H9 (cell line): ENCODE measurements around the gene HS6ST3. TPM values are rescaled to one million over a fixed set of nuclear protein-coding genes. Genes with fewer than 3 reads are reported as not detected.

Experiments used
- DNase-seq: peaks from one replicate; pipeline ENCODE4 v3.0.0-alpha.2; 2017
- H2AFZ ChIP-seq: one replicate; pipeline ENCODE4 v1.6.1; 2013; ENCODE audit warnings: mild to moderate bottlenecking, low read length, control low read depth, moderate library complexity
- H2AK5ac ChIP-seq: 2 replicates; pipeline ENCODE4 v1.6.1; 2013; ENCODE audit warnings: low read length, control low read depth, mixed read lengths; ENCODE audit not compliant: insufficient read length
- H2BK120ac ChIP-seq: one replicate; pipeline ENCODE4 v1.6.1; 2013; ENCODE audit warnings: low read depth, mild to moderate bottlenecking, low read length, control low read depth, inconsistent platforms; ENCODE audit not compliant: poor library complexity, severe bottlenecking
- H2BK12ac ChIP-seq: 2 replicates; pipeline ENCODE4 v1.6.1; 2013; ENCODE audit warnings: low read length, control low read depth, mixed read lengths, low read depth; ENCODE audit not compliant: insufficient read length
- H2BK15ac ChIP-seq: 2 replicates; pipeline ENCODE4 v1.6.1; 2013; ENCODE audit warnings: low read depth, low read length, control low read depth
- H2BK20ac ChIP-seq: one replicate; pipeline ENCODE4 v1.6.1; 2013; ENCODE audit warnings: low read depth, mild to moderate bottlenecking, low read length, control low read depth, inconsistent platforms; ENCODE audit not compliant: poor library complexity, severe bottlenecking
- H2BK5ac ChIP-seq: 2 replicates; pipeline ENCODE4 v1.6.1; 2013; ENCODE audit warnings: low read length, control low read depth, mixed read lengths; ENCODE audit not compliant: insufficient read length
- H3K14ac ChIP-seq: 2 replicates; pipeline ENCODE4 v1.6.1; 2013; ENCODE audit warnings: low read length, control low read depth; ENCODE audit not compliant: insufficient read depth
- H3K18ac ChIP-seq: 2 replicates; pipeline ENCODE4 v1.6.1; 2013; ENCODE audit warnings: low read depth, mild to moderate bottlenecking, mixed read lengths, low read length, control low read depth; ENCODE audit not compliant: insufficient read length
- H3K23ac ChIP-seq: 2 replicates; pipeline ENCODE4 v1.6.1; 2013; ENCODE audit warnings: low read length, control low read depth, mixed read lengths, low read depth; ENCODE audit not compliant: insufficient read length
- H3K23me2 ChIP-seq: 2 replicates; pipeline ENCODE4 v1.6.1; 2013; ENCODE audit warnings: low read depth, mild to moderate bottlenecking, mixed read lengths, low read length, control low read depth; ENCODE audit not compliant: insufficient read length, poor library complexity, severe bottlenecking
- H3K27ac ChIP-seq: 2 replicates; pipeline ENCODE4 v1.5.1; 2013; ENCODE audit warnings: low read length, control low read depth, mixed read lengths, low read depth; ENCODE audit not compliant: insufficient read length
- H3K27me3 ChIP-seq: 2 replicates; pipeline ENCODE4 v1.6.1; 2013; ENCODE audit warnings: low read length, control low read depth, inconsistent platforms; ENCODE audit not compliant: insufficient read depth
- H3K4ac ChIP-seq: 2 replicates; pipeline ENCODE4 v1.6.1; 2013; ENCODE audit warnings: low read depth, mild to moderate bottlenecking, control low read depth, inconsistent platforms, low read length, moderate library complexity
- H3K4me1 ChIP-seq: 2 replicates; pipeline ENCODE4 v1.6.1; 2013; ENCODE audit warnings: low read length, control low read depth, inconsistent platforms; ENCODE audit not compliant: insufficient read depth
- H3K4me2 ChIP-seq: 2 replicates; pipeline ENCODE4 v1.6.1; 2013; ENCODE audit warnings: low read length, control low read depth, mixed read lengths; ENCODE audit not compliant: insufficient read length, insufficient read depth
- H3K56ac ChIP-seq: 2 replicates; pipeline ENCODE4 v1.6.1; 2013; ENCODE audit warnings: low read depth, mild to moderate bottlenecking, mixed read lengths, low read length, control low read depth; ENCODE audit not compliant: insufficient read length
- H3K79me1 ChIP-seq: 2 replicates; pipeline ENCODE4 v1.6.1; 2013; ENCODE audit warnings: low read depth, mild to moderate bottlenecking, moderate library complexity, low read length, control low read depth, inconsistent platforms; ENCODE audit not compliant: insufficient read depth, poor library complexity, severe bottlenecking
- H3K79me2 ChIP-seq: 2 replicates; pipeline ENCODE4 v1.6.1; 2013; ENCODE audit warnings: low read length, control low read depth, inconsistent platforms; ENCODE audit not compliant: insufficient read depth
- H3K9ac ChIP-seq: 2 replicates; pipeline ENCODE4 v1.6.1; 2013; ENCODE audit warnings: low read length, control low read depth, mixed read lengths; ENCODE audit not compliant: insufficient read length; ENCODE audit errors: extremely low read depth
- H3K9me3 ChIP-seq: one replicate; pipeline ENCODE4 v1.6.1; 2013; ENCODE audit warnings: low read depth, low read length, inconsistent platforms; ENCODE audit not compliant: control insufficient read depth
- H3T11ph ChIP-seq: one replicate; pipeline ENCODE4 v1.6.1; 2013; ENCODE audit warnings: mild to moderate bottlenecking, low read length, control low read depth, inconsistent platforms
- H4K20me1 ChIP-seq: one replicate; pipeline ENCODE4 v1.6.1; 2013; ENCODE audit not compliant: control insufficient read depth, insufficient read length, insufficient read depth
- H4K5ac ChIP-seq: 2 replicates; pipeline ENCODE4 v1.6.1; 2013; ENCODE audit warnings: low read depth, mild to moderate bottlenecking, mixed read lengths, low read length, control low read depth; ENCODE audit not compliant: insufficient read length
- H4K8ac ChIP-seq: replicated peaks from 2 replicates; pipeline ENCODE4 v1.6.1; 2013; ENCODE audit warnings: low read length, control low read depth, mixed read lengths, low read depth; ENCODE audit not compliant: insufficient read length
- H4K91ac ChIP-seq: 2 replicates; pipeline ENCODE4 v1.6.1; 2013; ENCODE audit warnings: low read depth, mild to moderate bottlenecking, moderate library complexity, mixed read lengths, low read length, control low read depth; ENCODE audit not compliant: insufficient read length
- H3K27ac Mint-ChIP-seq, 3 experiments: 2 replicates in 2 of 3; 3 replicates in 1 of 3; pipeline ENCODE4 v1.8.0; 2020 to 2021; ENCODE audit warnings: mixed read lengths in 3 of 3, mild to moderate bottlenecking in 1 of 3, moderate library complexity in 1 of 3
- H3K27me3 Mint-ChIP-seq: 2 replicates; pipeline ENCODE4 v1.8.0; 2021; ENCODE audit warnings: low read depth, mild to moderate bottlenecking, moderate library complexity, mixed read lengths
- H3K36me3 Mint-ChIP-seq, 3 experiments: 2 replicates in 2 of 3; 3 replicates in 1 of 3; pipeline ENCODE4 v1.8.0; 2020 to 2021; ENCODE audit warnings: low read depth in 3 of 3, mixed read lengths in 3 of 3; ENCODE audit not compliant: insufficient read depth in 1 of 3
- H3K4me1 Mint-ChIP-seq, 2 experiments: 2 replicates each; pipeline ENCODE4 v1.8.0; 2020; ENCODE audit warnings: mixed read lengths in 2 of 2
- H3K4me3 Mint-ChIP-seq, 2 experiments: 2 replicates in 1 of 2; 3 replicates in 1 of 2; pipeline ENCODE4 v1.8.0; 2020 to 2021; ENCODE audit warnings: mild to moderate bottlenecking in 2 of 2, mixed read lengths in 2 of 2, moderate library complexity in 1 of 2
- H3K9me3 Mint-ChIP-seq, 2 experiments: 2 replicates in 1 of 2; 3 replicates in 1 of 2; pipeline ENCODE4 v1.8.0; 2020; ENCODE audit warnings: mild to moderate bottlenecking in 2 of 2, mixed read lengths in 2 of 2, moderate library complexity in 1 of 2
- total RNA-seq: library from RNA; stranded (reverse); gene quantifications from 2 replicates; pipeline ENCODE4 v1.2.1, GENCODE V29; 2021
- TF ChIP-seq, protein P1 (sequence below): fragments of 200-600 bp; sonication (generic); conservative IDR thresholded peaks from 3 replicates; pipeline ENCODE4 v1.8.0; 2021; ENCODE audit warnings: antibody characterized with exemption, mild to moderate bottlenecking

HS6ST3 gene
- total RNA-seq, 1 experiment from 2014 or later, result 0.44 TPM

DNA sequence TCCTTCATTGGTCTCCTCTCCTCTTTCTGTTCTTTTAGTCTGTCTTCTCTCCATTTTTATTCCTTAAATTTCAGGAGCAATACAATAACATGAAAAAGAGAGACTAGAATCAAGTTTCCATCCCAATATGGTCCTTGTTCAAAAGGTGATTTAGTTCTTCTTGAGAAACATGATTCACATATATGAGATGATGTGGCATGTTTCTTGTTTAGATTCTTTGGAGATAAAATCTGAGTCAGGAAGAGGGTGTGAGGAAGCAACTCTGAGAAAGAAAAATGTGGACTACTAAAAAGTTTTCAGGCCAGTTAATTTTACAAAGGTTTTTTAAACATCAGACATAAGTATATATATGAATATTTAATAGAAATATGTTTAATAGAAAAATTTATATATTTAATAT is 673.0 kb downstream of the HS6ST3 start:
- no peaks in the 10 kb centered on the region; a peak in 1 of 7 replicates for H3K36me3 Mint-ChIP-seq
- no peak overlapping the region for H3K4me3 Mint-ChIP-seq
- Histone ChIP-seq H4K91ac (no peak overlapping the region), H3K9ac (no peak overlapping the region), H3K23ac (no peak overlapping the region), H2BK15ac (no peak overlapping the region), H3K4me2 (no peak overlapping the region), H4K8ac (no peak overlapping the region), H3K79me2 (no peaks in the 10 kb centered on the region), H2AFZ (no peak overlapping the region), H2BK5ac (no peak overlapping the region), H2BK120ac (no peak overlapping the region), H2BK20ac (no peak overlapping the region), H3K14ac (no peak overlapping the region), H3T11ph (no peak overlapping the region), H3K56ac (no peak overlapping the region), H4K5ac (no peak overlapping the region), H3K79me1 (no peaks in the 10 kb centered on the region), H3K27ac (no peak overlapping the region), H3K23me2 (no peaks in the 10 kb centered on the region), H4K20me1 (no peaks in the 10 kb centered on the region), H3K9me3 (no peaks in the 10 kb centered on the region), H2AK5ac (no peak overlapping the region), H2BK12ac (no peak overlapping the region), H3K4me1 (peaks cover 2% of the 10 kb centered on the region; the same call in 1 of the 2 replicates), H3K4ac (no peak overlapping the region), H3K18ac (no peak overlapping the region), H3K27me3 (no peaks in the 10 kb centered on the region)
- peaks cover 9 to 14% of the 10 kb centered on the region in 2 experiments for H3K4me1 Mint-ChIP-seq
- no peaks in the 10 kb centered on the region for H3K9me3 Mint-ChIP-seq
- no peaks in the 10 kb centered on the region for H3K27me3 Mint-ChIP-seq
- TF ChIP-seq, protein P1, sequence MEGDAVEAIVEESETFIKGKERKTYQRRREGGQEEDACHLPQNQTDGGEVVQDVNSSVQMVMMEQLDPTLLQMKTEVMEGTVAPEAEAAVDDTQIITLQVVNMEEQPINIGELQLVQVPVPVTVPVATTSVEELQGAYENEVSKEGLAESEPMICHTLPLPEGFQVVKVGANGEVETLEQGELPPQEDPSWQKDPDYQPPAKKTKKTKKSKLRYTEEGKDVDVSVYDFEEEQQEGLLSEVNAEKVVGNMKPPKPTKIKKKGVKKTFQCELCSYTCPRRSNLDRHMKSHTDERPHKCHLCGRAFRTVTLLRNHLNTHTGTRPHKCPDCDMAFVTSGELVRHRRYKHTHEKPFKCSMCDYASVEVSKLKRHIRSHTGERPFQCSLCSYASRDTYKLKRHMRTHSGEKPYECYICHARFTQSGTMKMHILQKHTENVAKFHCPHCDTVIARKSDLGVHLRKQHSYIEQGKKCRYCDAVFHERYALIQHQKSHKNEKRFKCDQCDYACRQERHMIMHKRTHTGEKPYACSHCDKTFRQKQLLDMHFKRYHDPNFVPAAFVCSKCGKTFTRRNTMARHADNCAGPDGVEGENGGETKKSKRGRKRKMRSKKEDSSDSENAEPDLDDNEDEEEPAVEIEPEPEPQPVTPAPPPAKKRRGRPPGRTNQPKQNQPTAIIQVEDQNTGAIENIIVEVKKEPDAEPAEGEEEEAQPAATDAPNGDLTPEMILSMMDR, result no peak
- no peak for DNase-seq
- H3K27ac Mint-ChIP-seq, result no peak overlapping the region
